GM12878 (cell line): ENCODE results near the gene SLX4IP.

ENCODE experiments used
- BRCA1 ChIP-seq: IDR thresholded peaks from 2 replicates; pipeline ENCODE4 v1.6.1; 2011; ENCODE audit warnings: low read depth, low read length, improper control_type of control experiment
- EP300 ChIP-seq, 2 experiments: fragments of 150-350 bp in 1 of 2; IDR thresholded peaks; 2 replicates each; pipeline ENCODE4 v1.6.1; 2011 to 2012; ENCODE audit warnings: low read depth in 2 of 2, low read length in 2 of 2, borderline replicate concordance in 1 of 2, improper control_type of control experiment in 1 of 2, inconsistent platforms in 1 of 2; ENCODE audit not compliant: control insufficient read depth in 1 of 2
- HCFC1 ChIP-seq: fragments of 150-350 bp; IDR thresholded peaks from 2 replicates; pipeline ENCODE4 v1.6.1; 2014; ENCODE audit warnings: low read length
- NBN ChIP-seq: fragments of 450-650 bp; IDR thresholded peaks from 2 replicates; pipeline ENCODE4 v1.6.1; 2016
- POLR2A ChIP-seq: IDR thresholded peaks from 2 replicates; pipeline ENCODE4 v1.6.1; 2011; ENCODE audit warnings: low read depth, mild to moderate bottlenecking, low read length
- TF ChIP-seq, protein P1 (sequence below), 3 experiments: IDR thresholded peaks in 2 of 3; conservative IDR thresholded peaks in 1 of 3; 2 replicates each; pipeline ENCODE4 v1.5.1; 2011; ENCODE audit warnings: low read depth in 3 of 3, low read length in 3 of 3, mild to moderate bottlenecking in 3 of 3, control low read depth in 2 of 3, moderate library complexity in 2 of 3, inconsistent platforms in 1 of 3, mixed read lengths in 1 of 3; ENCODE audit not compliant: control insufficient read depth in 2 of 3, insufficient read depth in 1 of 3; ENCODE audit errors: extremely low read depth in 1 of 3

DNA sequence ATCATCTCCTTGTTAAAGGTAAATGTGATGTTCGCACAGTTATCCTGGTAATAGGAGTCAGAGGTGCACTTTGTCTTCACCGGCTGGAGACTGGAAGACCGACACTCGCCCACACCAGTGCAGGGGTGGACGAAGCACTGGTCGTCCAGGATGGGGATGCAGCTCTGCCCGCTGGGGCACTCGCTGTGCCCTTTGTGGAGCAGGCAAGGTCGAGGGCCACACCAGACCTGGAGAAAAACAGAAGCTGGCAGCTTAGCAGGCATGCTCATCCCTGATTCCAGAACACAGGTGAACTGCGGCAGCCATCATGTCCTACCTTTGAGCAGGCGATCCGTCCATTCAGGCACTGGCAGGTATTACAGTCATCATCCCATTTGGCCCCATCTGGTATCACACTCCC, 206.4 kb downstream of the SLX4IP start:
- TF ChIP-seq, protein P1, sequence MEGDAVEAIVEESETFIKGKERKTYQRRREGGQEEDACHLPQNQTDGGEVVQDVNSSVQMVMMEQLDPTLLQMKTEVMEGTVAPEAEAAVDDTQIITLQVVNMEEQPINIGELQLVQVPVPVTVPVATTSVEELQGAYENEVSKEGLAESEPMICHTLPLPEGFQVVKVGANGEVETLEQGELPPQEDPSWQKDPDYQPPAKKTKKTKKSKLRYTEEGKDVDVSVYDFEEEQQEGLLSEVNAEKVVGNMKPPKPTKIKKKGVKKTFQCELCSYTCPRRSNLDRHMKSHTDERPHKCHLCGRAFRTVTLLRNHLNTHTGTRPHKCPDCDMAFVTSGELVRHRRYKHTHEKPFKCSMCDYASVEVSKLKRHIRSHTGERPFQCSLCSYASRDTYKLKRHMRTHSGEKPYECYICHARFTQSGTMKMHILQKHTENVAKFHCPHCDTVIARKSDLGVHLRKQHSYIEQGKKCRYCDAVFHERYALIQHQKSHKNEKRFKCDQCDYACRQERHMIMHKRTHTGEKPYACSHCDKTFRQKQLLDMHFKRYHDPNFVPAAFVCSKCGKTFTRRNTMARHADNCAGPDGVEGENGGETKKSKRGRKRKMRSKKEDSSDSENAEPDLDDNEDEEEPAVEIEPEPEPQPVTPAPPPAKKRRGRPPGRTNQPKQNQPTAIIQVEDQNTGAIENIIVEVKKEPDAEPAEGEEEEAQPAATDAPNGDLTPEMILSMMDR (IDR thresholded peaks at IDR 0.05 in 2 of 3, conservative IDR thresholded peaks at IDR 0.05 in 1 of 3; ENCODE audit: control insufficient read depth in 2 of 3, extremely low read depth in 1 of 3, insufficient read depth in 1 of 3, low read depth in 3 of 3, low read length in 3 of 3) = no peak
- TF ChIP-seq EP300 (IDR thresholded peaks at IDR 0.05; ENCODE audit: borderline replicate concordance in 1 of 2, control insufficient read depth in 1 of 2, low read depth in 2 of 2, low read length in 2 of 2) (no peak), POLR2A (no peak), HCFC1 (no peak), NBN (no peak), BRCA1 (no peak)
